C4-2B (cell line): Measurements from ENCODE around the gene CFAP20DC.

Experiments used
- H3K27ac ChIP-seq: fragments of 450-650 bp; 2 replicates; pipeline ENCODE4 v1.5.1; 2017
- CTCF ChIP-seq: fragments of 450-650 bp; conservative IDR thresholded peaks from 2 replicates; pipeline ENCODE4 v1.5.1; 2017; ENCODE audit warnings: mild to moderate bottlenecking
- ZFX ChIP-seq: fragments of 450-650 bp; IDR thresholded peaks from 2 replicates; pipeline ENCODE4 v1.6.1; 2017

The CFAP20DC gene

GRCh38 chr3:58946875-58947274, 103.0 kb downstream of the CFAP20DC start:
- H3K27ac ChIP-seq, result no peak overlapping the region
- TF ChIP-seq CTCF, result no peak
- TF ChIP-seq ZFX, result no peak

- TF ChIP-seq CTCF (no peak), ZFX (no peak)
- no peak overlapping the region for H3K27ac ChIP-seq
Observed at GRCh38 chr3:58938057-58938456, 111.8 kb downstream of the CFAP20DC start.

- TF ChIP-seq ZFX (no peak), CTCF (no peak)
Observed at GRCh38 chr3:58924578-58924977, 125.2 kb downstream of the CFAP20DC start.

GRCh38 chr3:58900386-58900785, 149.4 kb downstream of the CFAP20DC start:
- no peak overlapping the region for H3K27ac ChIP-seq
- TF ChIP-seq CTCF (no peak), ZFX (no peak)

More at GRCh38 chr3:58924578-58924977, 125.2 kb downstream of the CFAP20DC start:
- no peak overlapping the region for H3K27ac ChIP-seq

GRCh38 chr3:58899953-58900298, 149.9 kb downstream of the CFAP20DC start:
- TF ChIP-seq ZFX, result no peak
- no peak for TF ChIP-seq CTCF
- no peak overlapping the region for H3K27ac ChIP-seq

GRCh38 chr3:58899159-58899952, 150.5 kb downstream of the CFAP20DC start:
- no peak for TF ChIP-seq CTCF
- TF ChIP-seq ZFX, result no peak
- H3K27ac ChIP-seq, result no peak overlapping the region

GRCh38 chr3:58898513-58898912, 151.3 kb downstream of the CFAP20DC start:
- TF ChIP-seq ZFX (no peak), CTCF (no peak)
- H3K27ac ChIP-seq, result no peak overlapping the region
